UCSD-AML1 (cell line): Measurements from ENCODE around the gene GAGE12C.
"Not testable (repeated sequence)": the region's sequence is repeated elsewhere in the genome, so short reads cannot be mapped to it uniquely, and the experiment has no call there.

Experiments used
- DNase-seq: peaks from one replicate; lab custom pipeline; 2025; ENCODE audit not compliant: unreplicated experiment; lab: John Stamatoyannopoulos, UW

GAGE12C gene

GRCh38 chrX:49531877-49532276, at the start of gene GAGE12C:
Gene GAGE12C (plus strand): TSS chrX:49532177. CDS start chrX:49533332, 1,155 bp downstream.
- DNase-seq = not testable (repeated sequence)

- not testable (repeated sequence) for DNase-seq
These were observed 9.5 kb downstream of the GAGE12C start, which contains the start of gene GAGE12D for GRCh38 chrX:49541433-49541832. Gene GAGE12D (plus strand): TSS chrX:49541733. CDS start chrX:49542888, 1,155 bp downstream.

GRCh38 chrX:49550989-49551388, 19.0 kb downstream of the GAGE12C start, which contains the start of gene GAGE12E:
Gene GAGE12E (plus strand): TSS chrX:49551289. CDS start chrX:49552444, 1,155 bp downstream.
- DNase-seq = not testable (repeated sequence)

GRCh38 chrX:49560542-49560941, 28.6 kb downstream of the GAGE12C start, which contains the start of gene GAGE12F:
Gene GAGE12F (plus strand): TSS chrX:49560842. CDS start chrX:49561997, 1,155 bp downstream.
- DNase-seq = not testable (repeated sequence)

GRCh38 chrX:49568728-49569127, 36.8 kb downstream of the GAGE12C start:
- not testable (repeated sequence) for DNase-seq

- DNase-seq = not testable (repeated sequence)
These were observed 37.2 kb downstream of the GAGE12C start for GRCh38 chrX:49569152-49569551.

- not testable (repeated sequence) for DNase-seq
These were observed 38.1 kb downstream of the GAGE12C start, which contains the start of gene GAGE12G for GRCh38 chrX:49570100-49570499. Gene GAGE12G (plus strand): TSS chrX:49570400. CDS start chrX:49571555, 1,155 bp downstream.

- not testable (repeated sequence) for DNase-seq
These were observed 47.7 kb downstream of the GAGE12C start, which contains the start of gene GAGE12H for GRCh38 chrX:49579649-49580048. Gene GAGE12H (plus strand): TSS chrX:49579949. CDS start chrX:49581104, 1,155 bp downstream.
